ENCODE measurements around the gene PIK3CA. TPM values are rescaled to one million over a fixed set of nuclear protein-coding genes. Genes with fewer than 3 reads are reported as not detected.
A peak's percentile ranks its signal among the peaks of the same experiment; 100 is the strongest.
"Not testable (repeated sequence)": the region's sequence is repeated elsewhere in the genome, so short reads cannot be mapped to it uniquely, and the experiment has no call there.

The PIK3CA gene
- 55.6 and 70.8 TPM in 2 replicates for total RNA-seq

GRCh38 chr3:179147873-179148615, at the start of gene PIK3CA:
TSS of gene PIK3CA (plus strand) at chr3:179148357. CDS start at chr3:179198826, 50,469 bp downstream.
- DNase-seq, result peak; percentile 99

- no peak for DNase-seq
Measured at GRCh38 chr3:179098388-179099077, 49.6 kb upstream of the PIK3CA start.

GRCh38 chr3:179100652-179101051, 47.5 kb upstream of the PIK3CA start:
- DNase-seq, result no peak

- no peak for DNase-seq
Measured at GRCh38 chr3:179105881-179106280, 42.3 kb upstream of the PIK3CA start.

- no peak for DNase-seq
Measured at GRCh38 chr3:179107617-179108016, 40.5 kb upstream of the PIK3CA start.

GRCh38 chr3:179108086-179108485, 40.1 kb upstream of the PIK3CA start:
- DNase-seq, result peak; percentile 14

- DNase-seq, result no peak
Measured at GRCh38 chr3:179113903-179114302, 34.3 kb upstream of the PIK3CA start.

- not testable (repeated sequence) for DNase-seq
Measured at GRCh38 chr3:179115444-179115843, 32.7 kb upstream of the PIK3CA start.

GRCh38 chr3:179116816-179117215, 31.3 kb upstream of the PIK3CA start:
- no peak for DNase-seq

- DNase-seq, result not testable (repeated sequence)
Measured at GRCh38 chr3:179132191-179132890, 15.8 kb upstream of the PIK3CA start.

- DNase-seq, result no peak
Measured at GRCh38 chr3:179133575-179133974, 14.6 kb upstream of the PIK3CA start.

- DNase-seq, result no peak
Measured at GRCh38 chr3:179136195-179136594, 12.0 kb upstream of the PIK3CA start.

GRCh38 chr3:179141890-179142289, 6.3 kb upstream of the PIK3CA start:
- no peak for DNase-seq

- DNase-seq, result peak; percentile 83
Measured at GRCh38 chr3:179146911-179147513, 1.1 kb upstream of the PIK3CA start.

- peak; percentile 45 for DNase-seq
Measured at GRCh38 chr3:179147514-179147872, 664 bp upstream of the PIK3CA start.

- DNase-seq, result peak; percentile 64
Measured at GRCh38 chr3:179148616-179149405, 654 bp downstream of the PIK3CA start.

GRCh38 chr3:179149406-179149867, 1.3 kb downstream of the PIK3CA start:
- DNase-seq, result peak; percentile 50

GRCh38 chr3:179149951-179150350, 1.8 kb downstream of the PIK3CA start:
- DNase-seq, result no peak

GRCh38 chr3:179150610-179151009, 2.5 kb downstream of the PIK3CA start:
- no peak for DNase-seq

GRCh38 chr3:179151474-179151873, 3.3 kb downstream of the PIK3CA start:
- no peak for DNase-seq

- DNase-seq, result no peak
Measured at GRCh38 chr3:179156170-179156569, 8.0 kb downstream of the PIK3CA start.

GRCh38 chr3:179156775-179157174, 8.6 kb downstream of the PIK3CA start:
- no peak for DNase-seq
